GM23338 (cell line): ENCODE results near the gene THSD7A. TPM values are rescaled to one million over a fixed set of nuclear protein-coding genes. Genes with fewer than 3 reads are reported as not detected.

Experiments used
- ATAC-seq: fragments of 200-7000 bp; cut with Tn5 transposase; 3 replicates; pipeline ENCODE4 v1.9.1; 2020
- DNase-seq: peaks from one replicate; pipeline ENCODE4 v3.0.0-alpha.2; 2015; ENCODE audit warnings: low spot score
- H2AFZ ChIP-seq: fragments of 200-600 bp; sonication (generic); 2 replicates; pipeline ENCODE4 v1.8.0; 2016; ENCODE audit warnings: antibody characterized with exemption, mild to moderate bottlenecking, moderate library complexity
- H3F3A ChIP-seq: fragments of 200-600 bp; sonication (generic); replicated peaks from 2 replicates; pipeline ENCODE4 v1.8.0; 2017; ENCODE audit warnings: antibody characterized with exemption, mixed run types, low read depth
- H3K27ac ChIP-seq: fragments of 200-600 bp; sonication (generic); 2 replicates; pipeline ENCODE4 v1.6.1; 2016; ENCODE audit warnings: low read depth
- H3K27me3 ChIP-seq: fragments of 200-600 bp; sonication (generic); 2 replicates; pipeline ENCODE4 v1.8.0; 2016; ENCODE audit warnings: mild to moderate bottlenecking, mixed run types, moderate library complexity; ENCODE audit not compliant: insufficient read depth
- H3K36me3 ChIP-seq: fragments of 200-600 bp; sonication (generic); 2 replicates; pipeline ENCODE4 v1.8.0; 2016; ENCODE audit warnings: mild to moderate bottlenecking; ENCODE audit not compliant: insufficient read depth
- H3K4me1 ChIP-seq: fragments of 200-600 bp; sonication (generic); 2 replicates; pipeline ENCODE4 v1.8.0; 2016; ENCODE audit warnings: mild to moderate bottlenecking, moderate library complexity; ENCODE audit not compliant: insufficient read depth
- H3K4me2 ChIP-seq: fragments of 200-600 bp; sonication (generic); 2 replicates; pipeline ENCODE4 v1.7.1; 2017; ENCODE audit warnings: mixed run types
- H3K4me3 ChIP-seq: fragments of 200-600 bp; sonication (generic); 2 replicates; pipeline ENCODE4 v1.6.1; 2016; ENCODE audit warnings: mixed run types
- H3K79me2 ChIP-seq: fragments of 200-600 bp; sonication (generic); replicated peaks from 2 replicates; pipeline ENCODE4 v1.8.0; 2017; ENCODE audit warnings: mild to moderate bottlenecking; ENCODE audit not compliant: insufficient read depth
- H3K9me2 ChIP-seq: fragments of 200-600 bp; sonication (generic); 2 replicates; pipeline ENCODE4 v1.8.0; 2017; ENCODE audit not compliant: insufficient read depth
- H4K20me1 ChIP-seq: fragments of 200-600 bp; sonication (generic); replicated peaks from 2 replicates; pipeline ENCODE4 v1.8.0; 2017; ENCODE audit warnings: mild to moderate bottlenecking; ENCODE audit not compliant: insufficient read depth
- H3K27ac Mint-ChIP-seq: 2 replicates; pipeline ENCODE4 v1.8.0; 2020; ENCODE audit warnings: inconsistent platforms, mild to moderate bottlenecking, moderate library complexity, mixed read lengths
- H3K27me3 Mint-ChIP-seq: 3 replicates; pipeline ENCODE4 v1.8.0; 2022; ENCODE audit warnings: low read depth, mild to moderate bottlenecking, moderate library complexity, mixed read lengths, inconsistent platforms; ENCODE audit not compliant: insufficient read depth, poor library complexity
- H3K36me3 Mint-ChIP-seq: 3 replicates; pipeline ENCODE4 v1.8.0; 2021; ENCODE audit warnings: low read depth, mild to moderate bottlenecking, inconsistent platforms, moderate library complexity, mixed read lengths
- H3K4me1 Mint-ChIP-seq: 3 replicates; pipeline ENCODE4 v1.8.0; 2020; ENCODE audit warnings: mild to moderate bottlenecking, inconsistent platforms, mixed read lengths
- H3K4me3 Mint-ChIP-seq: 3 replicates; pipeline ENCODE4 v1.8.0; 2021; ENCODE audit warnings: moderate library complexity, mild to moderate bottlenecking, inconsistent platforms, mixed read lengths
- H3K9me3 Mint-ChIP-seq: 3 replicates; pipeline ENCODE4 v1.8.0; 2020; ENCODE audit warnings: moderate library complexity, mild to moderate bottlenecking, inconsistent platforms, mixed read lengths
- CREB1 ChIP-seq: fragments of 250-450 bp; sonication (Bioruptor Pico); IDR thresholded peaks from 2 replicates; pipeline ENCODE4 v1.5.0; 2020; ENCODE audit warnings: low read depth, mild to moderate bottlenecking, moderate library complexity
- EZH2 ChIP-seq: fragments of 200-600 bp; sonication (generic); IDR thresholded peaks from one replicate; pipeline ENCODE4 v1.8.0; 2017; ENCODE audit warnings: antibody characterized with exemption, mild to moderate bottlenecking, low read depth; ENCODE audit not compliant: unreplicated experiment
- EZH2phosphoT487 ChIP-seq: fragments of 200-600 bp; sonication (generic); IDR thresholded peaks from one replicate; pipeline ENCODE4 v1.8.1; 2018; ENCODE audit warnings: antibody characterized with exemption; ENCODE audit not compliant: unreplicated experiment
- JUNB ChIP-seq: IDR thresholded peaks from one replicate; pipeline ENCODE4 v1.6.1; 2016; ENCODE audit warnings: antibody characterized with exemption; ENCODE audit not compliant: unreplicated experiment
- NANOG ChIP-seq: IDR thresholded peaks from 2 replicates; pipeline ENCODE4 v1.6.1; 2016; ENCODE audit warnings: antibody characterized with exemption, borderline replicate concordance
- POLR2AphosphoS5 ChIP-seq: IDR thresholded peaks from 2 replicates; pipeline ENCODE4 v1.6.1; 2016; ENCODE audit warnings: antibody characterized with exemption, low read depth
- STAT1 ChIP-seq: IDR thresholded peaks from one replicate; pipeline ENCODE4 v1.6.1; 2016; ENCODE audit warnings: antibody characterized with exemption; ENCODE audit not compliant: unreplicated experiment
- ZNF114 ChIP-seq: fragments of 250-450 bp; sonication (Bioruptor Pico); IDR thresholded peaks from 2 replicates; pipeline ENCODE4 v1.5.0; 2020; ENCODE audit warnings: mild to moderate bottlenecking, moderate library complexity
- ZNF331 ChIP-seq: fragments of 250-450 bp; sonication (Bioruptor Pico); IDR thresholded peaks from 2 replicates; pipeline ENCODE4 v1.5.0; 2020; ENCODE audit warnings: low read depth, mild to moderate bottlenecking, moderate library complexity
- polyA plus RNA-seq: library from polyadenylated mRNA; unstranded; fragments of >200 nt; fragmentation: Nextera tagmentation; extraction: Ambion mirVana; gene quantifications from 2 replicates; pipeline ENCODE4 v1.2.1, GENCODE V29; 2016
- total RNA-seq: library from RNA; depleted of rRNA; stranded (reverse); fragments of >200 nt; shearing (Covaris generic); gene quantifications from 2 replicates; pipeline ENCODE4 v1.2.3, GENCODE V29; 2014
- TF ChIP-seq, protein P1 (sequence below): IDR thresholded peaks from 2 replicates; pipeline ENCODE4 v1.6.1; 2016; ENCODE audit warnings: antibody characterized with exemption
- TF ChIP-seq, protein P2 (sequence below), 2 experiments: fragments of 200-600 bp in 1 of 2; sonication (generic) in 1 of 2; conservative IDR thresholded peaks; 2 replicates each; pipeline versions ENCODE4 v1.5.1 to v1.6.1; 2016 to 2017; ENCODE audit warnings: antibody characterized with exemption in 2 of 2, low read depth in 2 of 2, mild to moderate bottlenecking in 2 of 2, moderate library complexity in 1 of 2
- TF ChIP-seq, protein P3 (sequence below): IDR thresholded peaks from one replicate; pipeline ENCODE4 v1.6.1; 2018; ENCODE audit warnings: antibody characterized with exemption; ENCODE audit not compliant: unreplicated experiment
- TF ChIP-seq, protein P4 (sequence below): fragments of 250-450 bp; sonication (Bioruptor Pico); IDR thresholded peaks from 2 replicates; pipeline ENCODE4 v1.5.0; 2020; ENCODE audit warnings: mild to moderate bottlenecking, moderate library complexity

THSD7A gene
- total and polyA plus RNA-seq, 2 experiments from 2014 or later = 1.3 to 2.1 TPM

DNA sequence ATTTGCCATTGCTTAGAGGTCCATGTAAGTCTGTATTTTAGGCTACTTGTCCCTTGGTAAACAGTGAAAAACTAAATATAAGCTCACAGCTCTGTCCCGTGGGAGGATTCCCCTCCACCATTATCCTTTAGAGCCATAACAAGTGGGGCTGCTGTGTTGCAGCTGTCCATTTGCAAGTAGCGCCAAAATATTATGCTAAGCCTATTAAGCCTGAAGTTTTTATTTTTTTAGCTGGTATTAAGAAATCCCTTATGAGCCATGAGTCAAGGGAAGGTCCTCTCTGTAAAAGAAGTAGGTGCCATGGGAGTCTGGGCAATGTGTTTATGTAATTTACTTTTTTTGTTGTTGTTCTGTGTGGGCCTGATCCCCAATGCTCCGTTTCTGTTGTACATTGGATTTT lies 183.9 kb downstream of the THSD7A start:
- H2AFZ ChIP-seq = no peak overlapping the region
- no peak overlapping the region for H3K27ac ChIP-seq
- Mint-ChIP-seq H3K27me3 (no peaks in the 10 kb centered on the region), H3K4me1 (no peaks in the 10 kb centered on the region), H3K27ac (no peak overlapping the region), H3K9me3 (no peaks in the 10 kb centered on the region), H3K4me3 (no peak overlapping the region), H3K36me3 (no peaks in the 10 kb centered on the region)
- DNase-seq (no peak), ATAC-seq (no peak)
- H3K27me3 ChIP-seq = no peaks in the 10 kb centered on the region
- H3K9me2 ChIP-seq = no peaks in the 10 kb centered on the region
- H3K4me1 ChIP-seq = no peaks in the 10 kb centered on the region
- H3K36me3 ChIP-seq = no peaks in the 10 kb centered on the region
- no peaks in the 10 kb centered on the region for H3F3A ChIP-seq
- H3K4me2 ChIP-seq = no peak overlapping the region
- H3K79me2 ChIP-seq = no peaks in the 10 kb centered on the region
- TF ChIP-seq JUNB (no peak), NANOG (no peak), STAT1 (no peak), ZNF114 (CRISPR knock-in tag) (no peak), EZH2 (no peak), EZH2phosphoT487 (no peak), CREB1 (CRISPR knock-in tag) (no peak), ZNF331 (CRISPR knock-in tag) (no peak), POLR2AphosphoS5 (no peak)
- TF ChIP-seq, protein P1, sequence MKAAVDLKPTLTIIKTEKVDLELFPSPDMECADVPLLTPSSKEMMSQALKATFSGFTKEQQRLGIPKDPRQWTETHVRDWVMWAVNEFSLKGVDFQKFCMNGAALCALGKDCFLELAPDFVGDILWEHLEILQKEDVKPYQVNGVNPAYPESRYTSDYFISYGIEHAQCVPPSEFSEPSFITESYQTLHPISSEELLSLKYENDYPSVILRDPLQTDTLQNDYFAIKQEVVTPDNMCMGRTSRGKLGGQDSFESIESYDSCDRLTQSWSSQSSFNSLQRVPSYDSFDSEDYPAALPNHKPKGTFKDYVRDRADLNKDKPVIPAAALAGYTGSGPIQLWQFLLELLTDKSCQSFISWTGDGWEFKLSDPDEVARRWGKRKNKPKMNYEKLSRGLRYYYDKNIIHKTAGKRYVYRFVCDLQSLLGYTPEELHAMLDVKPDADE = no peak
- TF ChIP-seq, protein P2, sequence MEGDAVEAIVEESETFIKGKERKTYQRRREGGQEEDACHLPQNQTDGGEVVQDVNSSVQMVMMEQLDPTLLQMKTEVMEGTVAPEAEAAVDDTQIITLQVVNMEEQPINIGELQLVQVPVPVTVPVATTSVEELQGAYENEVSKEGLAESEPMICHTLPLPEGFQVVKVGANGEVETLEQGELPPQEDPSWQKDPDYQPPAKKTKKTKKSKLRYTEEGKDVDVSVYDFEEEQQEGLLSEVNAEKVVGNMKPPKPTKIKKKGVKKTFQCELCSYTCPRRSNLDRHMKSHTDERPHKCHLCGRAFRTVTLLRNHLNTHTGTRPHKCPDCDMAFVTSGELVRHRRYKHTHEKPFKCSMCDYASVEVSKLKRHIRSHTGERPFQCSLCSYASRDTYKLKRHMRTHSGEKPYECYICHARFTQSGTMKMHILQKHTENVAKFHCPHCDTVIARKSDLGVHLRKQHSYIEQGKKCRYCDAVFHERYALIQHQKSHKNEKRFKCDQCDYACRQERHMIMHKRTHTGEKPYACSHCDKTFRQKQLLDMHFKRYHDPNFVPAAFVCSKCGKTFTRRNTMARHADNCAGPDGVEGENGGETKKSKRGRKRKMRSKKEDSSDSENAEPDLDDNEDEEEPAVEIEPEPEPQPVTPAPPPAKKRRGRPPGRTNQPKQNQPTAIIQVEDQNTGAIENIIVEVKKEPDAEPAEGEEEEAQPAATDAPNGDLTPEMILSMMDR (conservative IDR thresholded peaks at IDR 0.05; ENCODE audit: low read depth in 2 of 2) = no peak
- TF ChIP-seq, protein P3, sequence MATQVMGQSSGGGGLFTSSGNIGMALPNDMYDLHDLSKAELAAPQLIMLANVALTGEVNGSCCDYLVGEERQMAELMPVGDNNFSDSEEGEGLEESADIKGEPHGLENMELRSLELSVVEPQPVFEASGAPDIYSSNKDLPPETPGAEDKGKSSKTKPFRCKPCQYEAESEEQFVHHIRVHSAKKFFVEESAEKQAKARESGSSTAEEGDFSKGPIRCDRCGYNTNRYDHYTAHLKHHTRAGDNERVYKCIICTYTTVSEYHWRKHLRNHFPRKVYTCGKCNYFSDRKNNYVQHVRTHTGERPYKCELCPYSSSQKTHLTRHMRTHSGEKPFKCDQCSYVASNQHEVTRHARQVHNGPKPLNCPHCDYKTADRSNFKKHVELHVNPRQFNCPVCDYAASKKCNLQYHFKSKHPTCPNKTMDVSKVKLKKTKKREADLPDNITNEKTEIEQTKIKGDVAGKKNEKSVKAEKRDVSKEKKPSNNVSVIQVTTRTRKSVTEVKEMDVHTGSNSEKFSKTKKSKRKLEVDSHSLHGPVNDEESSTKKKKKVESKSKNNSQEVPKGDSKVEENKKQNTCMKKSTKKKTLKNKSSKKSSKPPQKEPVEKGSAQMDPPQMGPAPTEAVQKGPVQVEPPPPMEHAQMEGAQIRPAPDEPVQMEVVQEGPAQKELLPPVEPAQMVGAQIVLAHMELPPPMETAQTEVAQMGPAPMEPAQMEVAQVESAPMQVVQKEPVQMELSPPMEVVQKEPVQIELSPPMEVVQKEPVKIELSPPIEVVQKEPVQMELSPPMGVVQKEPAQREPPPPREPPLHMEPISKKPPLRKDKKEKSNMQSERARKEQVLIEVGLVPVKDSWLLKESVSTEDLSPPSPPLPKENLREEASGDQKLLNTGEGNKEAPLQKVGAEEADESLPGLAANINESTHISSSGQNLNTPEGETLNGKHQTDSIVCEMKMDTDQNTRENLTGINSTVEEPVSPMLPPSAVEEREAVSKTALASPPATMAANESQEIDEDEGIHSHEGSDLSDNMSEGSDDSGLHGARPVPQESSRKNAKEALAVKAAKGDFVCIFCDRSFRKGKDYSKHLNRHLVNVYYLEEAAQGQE = no peak
- TF ChIP-seq, protein P4, sequence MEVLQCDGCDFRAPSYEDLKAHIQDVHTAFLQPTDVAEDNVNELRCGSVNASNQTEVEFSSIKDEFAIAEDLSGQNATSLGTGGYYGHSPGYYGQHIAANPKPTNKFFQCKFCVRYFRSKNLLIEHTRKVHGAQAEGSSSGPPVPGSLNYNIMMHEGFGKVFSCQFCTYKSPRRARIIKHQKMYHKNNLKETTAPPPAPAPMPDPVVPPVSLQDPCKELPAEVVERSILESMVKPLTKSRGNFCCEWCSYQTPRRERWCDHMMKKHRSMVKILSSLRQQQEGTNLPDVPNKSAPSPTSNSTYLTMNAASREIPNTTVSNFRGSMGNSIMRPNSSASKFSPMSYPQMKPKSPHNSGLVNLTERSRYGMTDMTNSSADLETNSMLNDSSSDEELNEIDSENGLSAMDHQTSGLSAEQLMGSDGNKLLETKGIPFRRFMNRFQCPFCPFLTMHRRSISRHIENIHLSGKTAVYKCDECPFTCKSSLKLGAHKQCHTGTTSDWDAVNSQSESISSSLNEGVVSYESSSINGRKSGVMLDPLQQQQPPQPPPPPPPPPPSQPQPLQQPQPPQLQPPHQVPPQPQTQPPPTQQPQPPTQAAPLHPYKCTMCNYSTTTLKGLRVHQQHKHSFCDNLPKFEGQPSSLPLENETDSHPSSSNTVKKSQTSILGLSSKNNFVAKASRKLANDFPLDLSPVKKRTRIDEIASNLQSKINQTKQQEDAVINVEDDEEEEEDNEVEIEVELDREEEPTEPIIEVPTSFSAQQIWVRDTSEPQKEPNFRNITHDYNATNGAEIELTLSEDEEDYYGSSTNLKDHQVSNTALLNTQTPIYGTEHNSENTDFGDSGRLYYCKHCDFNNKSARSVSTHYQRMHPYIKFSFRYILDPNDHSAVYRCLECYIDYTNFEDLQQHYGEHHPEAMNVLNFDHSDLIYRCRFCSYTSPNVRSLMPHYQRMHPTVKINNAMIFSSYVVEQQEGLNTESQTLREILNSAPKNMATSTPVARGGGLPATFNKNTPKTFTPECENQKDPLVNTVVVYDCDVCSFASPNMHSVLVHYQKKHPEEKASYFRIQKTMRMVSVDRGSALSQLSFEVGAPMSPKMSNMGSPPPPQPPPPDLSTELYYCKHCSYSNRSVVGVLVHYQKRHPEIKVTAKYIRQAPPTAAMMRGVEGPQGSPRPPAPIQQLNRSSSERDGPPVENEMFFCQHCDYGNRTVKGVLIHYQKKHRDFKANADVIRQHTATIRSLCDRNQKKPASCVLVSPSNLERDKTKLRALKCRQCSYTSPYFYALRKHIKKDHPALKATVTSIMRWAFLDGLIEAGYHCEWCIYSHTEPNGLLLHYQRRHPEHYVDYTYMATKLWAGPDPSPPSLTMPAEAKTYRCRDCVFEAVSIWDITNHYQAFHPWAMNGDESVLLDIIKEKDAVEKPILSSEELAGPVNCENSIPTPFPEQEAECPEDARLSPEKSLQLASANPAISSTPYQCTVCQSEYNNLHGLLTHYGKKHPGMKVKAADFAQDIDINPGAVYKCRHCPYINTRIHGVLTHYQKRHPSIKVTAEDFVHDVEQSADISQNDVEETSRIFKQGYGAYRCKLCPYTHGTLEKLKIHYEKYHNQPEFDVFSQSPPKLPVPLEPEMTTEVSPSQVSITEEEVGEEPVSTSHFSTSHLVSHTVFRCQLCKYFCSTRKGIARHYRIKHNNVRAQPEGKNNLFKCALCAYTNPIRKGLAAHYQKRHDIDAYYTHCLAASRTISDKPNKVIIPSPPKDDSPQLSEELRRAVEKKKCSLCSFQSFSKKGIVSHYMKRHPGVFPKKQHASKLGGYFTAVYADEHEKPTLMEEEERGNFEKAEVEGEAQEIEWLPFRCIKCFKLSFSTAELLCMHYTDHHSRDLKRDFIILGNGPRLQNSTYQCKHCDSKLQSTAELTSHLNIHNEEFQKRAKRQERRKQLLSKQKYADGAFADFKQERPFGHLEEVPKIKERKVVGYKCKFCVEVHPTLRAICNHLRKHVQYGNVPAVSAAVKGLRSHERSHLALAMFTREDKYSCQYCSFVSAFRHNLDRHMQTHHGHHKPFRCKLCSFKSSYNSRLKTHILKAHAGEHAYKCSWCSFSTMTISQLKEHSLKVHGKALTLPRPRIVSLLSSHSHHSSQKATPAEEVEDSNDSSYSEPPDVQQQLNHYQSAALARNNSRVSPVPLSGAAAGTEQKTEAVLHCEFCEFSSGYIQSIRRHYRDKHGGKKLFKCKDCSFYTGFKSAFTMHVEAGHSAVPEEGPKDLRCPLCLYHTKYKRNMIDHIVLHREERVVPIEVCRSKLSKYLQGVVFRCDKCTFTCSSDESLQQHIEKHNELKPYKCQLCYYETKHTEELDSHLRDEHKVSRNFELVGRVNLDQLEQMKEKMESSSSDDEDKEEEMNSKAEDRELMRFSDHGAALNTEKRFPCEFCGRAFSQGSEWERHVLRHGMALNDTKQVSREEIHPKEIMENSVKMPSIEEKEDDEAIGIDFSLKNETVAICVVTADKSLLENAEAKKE (CRISPR knock-in tag) = no peak
- H4K20me1 ChIP-seq = no peaks in the 10 kb centered on the region
- H3K4me3 ChIP-seq = no peak overlapping the region
